ENCODE data around the gene NTSR1. TPM values are rescaled to one million over a fixed set of nuclear protein-coding genes. Genes with fewer than 3 reads are reported as not detected.

The NTSR1 gene
- total and polyA plus RNA-seq, 2 experiments from 2014 or later: 0.15 to 1.4 TPM

GRCh38 chr20:62665153-62665754 is 43.4 kb upstream of the NTSR1 start:
- TF ChIP-seq REST (IDR thresholded peaks at IDR 0.05; ENCODE audit: unreplicated experiment) (no peak), ZNF114 (CRISPR knock-in tag; IDR thresholded peaks at IDR 0.05) (no peak), EZH2 (IDR thresholded peaks at IDR 0.05; ENCODE audit: low read depth, unreplicated experiment) (no peak), STAT1 (IDR thresholded peaks at IDR 0.05; ENCODE audit: unreplicated experiment) (no peak), EZH2phosphoT487 (IDR thresholded peaks at IDR 0.05; ENCODE audit: unreplicated experiment) (no peak), CREB1 (CRISPR knock-in tag; IDR thresholded peaks at IDR 0.05; ENCODE audit: low read depth) (no peak), ZNF331 (CRISPR knock-in tag; IDR thresholded peaks at IDR 0.05; ENCODE audit: low read depth) (no peak), POLR2AphosphoS5 (IDR thresholded peaks at IDR 0.05; ENCODE audit: low read depth) (no peak), NANOG (IDR thresholded peaks at IDR 0.05; ENCODE audit: borderline replicate concordance) (no peak), CTCF (conservative IDR thresholded peaks at IDR 0.05; ENCODE audit: low read depth in 2 of 2) (no peak), JUNB (IDR thresholded peaks at IDR 0.05; ENCODE audit: unreplicated experiment) (no peak)
- TF ChIP-seq, protein P1, sequence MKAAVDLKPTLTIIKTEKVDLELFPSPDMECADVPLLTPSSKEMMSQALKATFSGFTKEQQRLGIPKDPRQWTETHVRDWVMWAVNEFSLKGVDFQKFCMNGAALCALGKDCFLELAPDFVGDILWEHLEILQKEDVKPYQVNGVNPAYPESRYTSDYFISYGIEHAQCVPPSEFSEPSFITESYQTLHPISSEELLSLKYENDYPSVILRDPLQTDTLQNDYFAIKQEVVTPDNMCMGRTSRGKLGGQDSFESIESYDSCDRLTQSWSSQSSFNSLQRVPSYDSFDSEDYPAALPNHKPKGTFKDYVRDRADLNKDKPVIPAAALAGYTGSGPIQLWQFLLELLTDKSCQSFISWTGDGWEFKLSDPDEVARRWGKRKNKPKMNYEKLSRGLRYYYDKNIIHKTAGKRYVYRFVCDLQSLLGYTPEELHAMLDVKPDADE (IDR thresholded peaks at IDR 0.05): no peak
- TF ChIP-seq, protein P2, sequence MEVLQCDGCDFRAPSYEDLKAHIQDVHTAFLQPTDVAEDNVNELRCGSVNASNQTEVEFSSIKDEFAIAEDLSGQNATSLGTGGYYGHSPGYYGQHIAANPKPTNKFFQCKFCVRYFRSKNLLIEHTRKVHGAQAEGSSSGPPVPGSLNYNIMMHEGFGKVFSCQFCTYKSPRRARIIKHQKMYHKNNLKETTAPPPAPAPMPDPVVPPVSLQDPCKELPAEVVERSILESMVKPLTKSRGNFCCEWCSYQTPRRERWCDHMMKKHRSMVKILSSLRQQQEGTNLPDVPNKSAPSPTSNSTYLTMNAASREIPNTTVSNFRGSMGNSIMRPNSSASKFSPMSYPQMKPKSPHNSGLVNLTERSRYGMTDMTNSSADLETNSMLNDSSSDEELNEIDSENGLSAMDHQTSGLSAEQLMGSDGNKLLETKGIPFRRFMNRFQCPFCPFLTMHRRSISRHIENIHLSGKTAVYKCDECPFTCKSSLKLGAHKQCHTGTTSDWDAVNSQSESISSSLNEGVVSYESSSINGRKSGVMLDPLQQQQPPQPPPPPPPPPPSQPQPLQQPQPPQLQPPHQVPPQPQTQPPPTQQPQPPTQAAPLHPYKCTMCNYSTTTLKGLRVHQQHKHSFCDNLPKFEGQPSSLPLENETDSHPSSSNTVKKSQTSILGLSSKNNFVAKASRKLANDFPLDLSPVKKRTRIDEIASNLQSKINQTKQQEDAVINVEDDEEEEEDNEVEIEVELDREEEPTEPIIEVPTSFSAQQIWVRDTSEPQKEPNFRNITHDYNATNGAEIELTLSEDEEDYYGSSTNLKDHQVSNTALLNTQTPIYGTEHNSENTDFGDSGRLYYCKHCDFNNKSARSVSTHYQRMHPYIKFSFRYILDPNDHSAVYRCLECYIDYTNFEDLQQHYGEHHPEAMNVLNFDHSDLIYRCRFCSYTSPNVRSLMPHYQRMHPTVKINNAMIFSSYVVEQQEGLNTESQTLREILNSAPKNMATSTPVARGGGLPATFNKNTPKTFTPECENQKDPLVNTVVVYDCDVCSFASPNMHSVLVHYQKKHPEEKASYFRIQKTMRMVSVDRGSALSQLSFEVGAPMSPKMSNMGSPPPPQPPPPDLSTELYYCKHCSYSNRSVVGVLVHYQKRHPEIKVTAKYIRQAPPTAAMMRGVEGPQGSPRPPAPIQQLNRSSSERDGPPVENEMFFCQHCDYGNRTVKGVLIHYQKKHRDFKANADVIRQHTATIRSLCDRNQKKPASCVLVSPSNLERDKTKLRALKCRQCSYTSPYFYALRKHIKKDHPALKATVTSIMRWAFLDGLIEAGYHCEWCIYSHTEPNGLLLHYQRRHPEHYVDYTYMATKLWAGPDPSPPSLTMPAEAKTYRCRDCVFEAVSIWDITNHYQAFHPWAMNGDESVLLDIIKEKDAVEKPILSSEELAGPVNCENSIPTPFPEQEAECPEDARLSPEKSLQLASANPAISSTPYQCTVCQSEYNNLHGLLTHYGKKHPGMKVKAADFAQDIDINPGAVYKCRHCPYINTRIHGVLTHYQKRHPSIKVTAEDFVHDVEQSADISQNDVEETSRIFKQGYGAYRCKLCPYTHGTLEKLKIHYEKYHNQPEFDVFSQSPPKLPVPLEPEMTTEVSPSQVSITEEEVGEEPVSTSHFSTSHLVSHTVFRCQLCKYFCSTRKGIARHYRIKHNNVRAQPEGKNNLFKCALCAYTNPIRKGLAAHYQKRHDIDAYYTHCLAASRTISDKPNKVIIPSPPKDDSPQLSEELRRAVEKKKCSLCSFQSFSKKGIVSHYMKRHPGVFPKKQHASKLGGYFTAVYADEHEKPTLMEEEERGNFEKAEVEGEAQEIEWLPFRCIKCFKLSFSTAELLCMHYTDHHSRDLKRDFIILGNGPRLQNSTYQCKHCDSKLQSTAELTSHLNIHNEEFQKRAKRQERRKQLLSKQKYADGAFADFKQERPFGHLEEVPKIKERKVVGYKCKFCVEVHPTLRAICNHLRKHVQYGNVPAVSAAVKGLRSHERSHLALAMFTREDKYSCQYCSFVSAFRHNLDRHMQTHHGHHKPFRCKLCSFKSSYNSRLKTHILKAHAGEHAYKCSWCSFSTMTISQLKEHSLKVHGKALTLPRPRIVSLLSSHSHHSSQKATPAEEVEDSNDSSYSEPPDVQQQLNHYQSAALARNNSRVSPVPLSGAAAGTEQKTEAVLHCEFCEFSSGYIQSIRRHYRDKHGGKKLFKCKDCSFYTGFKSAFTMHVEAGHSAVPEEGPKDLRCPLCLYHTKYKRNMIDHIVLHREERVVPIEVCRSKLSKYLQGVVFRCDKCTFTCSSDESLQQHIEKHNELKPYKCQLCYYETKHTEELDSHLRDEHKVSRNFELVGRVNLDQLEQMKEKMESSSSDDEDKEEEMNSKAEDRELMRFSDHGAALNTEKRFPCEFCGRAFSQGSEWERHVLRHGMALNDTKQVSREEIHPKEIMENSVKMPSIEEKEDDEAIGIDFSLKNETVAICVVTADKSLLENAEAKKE (CRISPR knock-in tag; IDR thresholded peaks at IDR 0.05): no peak

More at GRCh38 chr20:62665153-62665754, 43.4 kb upstream of the NTSR1 start:
- H3K4me1 ChIP-seq (ENCODE audit: insufficient read depth): no peaks in the 10 kb centered on the region
- no peaks in the 10 kb centered on the region for H3K27me3 ChIP-seq (ENCODE audit: insufficient read depth)
- H3K4me1 Mint-ChIP-seq: peaks cover 10% of the 10 kb centered on the region
- no peak overlapping the region for H3K27ac ChIP-seq (ENCODE audit: low read depth)
- H3K4me3 Mint-ChIP-seq: no peak overlapping the region
- H3K27ac Mint-ChIP-seq: no peak overlapping the region
- peaks cover 5% of the 10 kb centered on the region; the same call in 2 of the 3 replicates for H3K36me3 Mint-ChIP-seq (ENCODE audit: low read depth)
- no peak overlapping the region for H3K4me3 ChIP-seq
- no peaks in the 10 kb centered on the region; the same call in 1 of the 2 replicates for H4K20me1 ChIP-seq (replicated peaks; ENCODE audit: insufficient read depth)
- H2AFZ ChIP-seq: no peak overlapping the region
- peaks cover 5% of the 10 kb centered on the region for H3K27me3 Mint-ChIP-seq (ENCODE audit: insufficient read depth, low read depth, poor library complexity)
- no peak for ATAC-seq
- no peaks in the 10 kb centered on the region for H3F3A ChIP-seq (replicated peaks; ENCODE audit: low read depth)
- H3K36me3 ChIP-seq (ENCODE audit: insufficient read depth): no peaks in the 10 kb centered on the region; the same call in 1 of the 2 replicates
- H3K9me3 Mint-ChIP-seq: peaks cover 2% of the 10 kb centered on the region; the same call in 1 of the 3 replicates
- no peaks in the 10 kb centered on the region for H3K79me2 ChIP-seq (replicated peaks; ENCODE audit: insufficient read depth)
- no peak overlapping the region for H3K4me2 ChIP-seq
- H3K9me2 ChIP-seq (ENCODE audit: insufficient read depth): no peaks in the 10 kb centered on the region
- DNase-seq (ENCODE audit: low spot score): no peak

Measured in GM23338 (cell line).